ENCODE results near the gene C1QB. TPM values are rescaled to one million over a fixed set of nuclear protein-coding genes. Genes with fewer than 3 reads are reported as not detected.
A peak's percentile ranks its signal among the peaks of the same experiment; 100 is the strongest.

The C1QB gene
- total RNA-seq, 2 donors from 2014 or later: 448 to 884 TPM

DNA sequence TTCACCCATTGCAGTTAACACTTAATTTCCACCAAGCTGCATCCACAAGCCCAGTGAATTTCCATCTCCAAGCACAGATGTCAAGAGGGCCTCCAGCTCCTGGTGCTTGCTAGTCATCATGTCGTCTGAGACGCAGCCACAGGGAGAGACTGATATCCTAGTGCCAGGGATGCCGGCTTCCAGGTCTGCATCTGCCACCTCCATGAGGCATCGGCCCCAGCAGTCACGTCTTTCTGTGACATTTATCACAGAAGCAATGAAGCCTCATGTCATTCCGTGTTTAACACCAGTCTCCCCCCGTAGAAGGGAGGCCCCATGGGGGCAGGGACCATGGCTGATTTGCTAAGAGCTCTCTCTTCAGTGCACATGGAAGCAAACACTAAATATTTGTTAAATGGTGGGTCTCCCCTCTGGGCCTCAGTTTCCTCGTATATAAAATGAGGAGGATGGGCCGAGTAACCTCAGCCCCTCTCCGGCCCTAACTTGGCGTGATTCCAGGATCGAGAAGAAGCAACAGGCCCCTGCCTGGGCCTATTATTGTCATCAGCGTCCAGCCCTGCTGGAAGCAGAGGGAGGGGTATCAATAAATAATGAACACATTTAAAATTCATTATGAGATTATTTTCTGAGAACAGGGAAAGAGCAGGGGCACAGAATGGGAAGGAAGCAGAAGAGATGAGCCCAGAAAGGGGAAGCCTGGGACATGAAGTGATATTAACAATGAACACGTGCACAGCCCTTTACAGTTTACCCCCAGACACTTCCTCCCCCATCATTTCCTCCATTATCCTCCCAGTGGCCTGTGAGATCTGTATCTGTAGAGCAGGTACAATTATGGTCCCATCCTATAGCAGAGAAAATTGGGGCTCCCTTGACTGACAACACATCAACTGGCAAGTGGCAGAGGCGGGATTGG, 837 bp upstream of the C1QB start:
- no peak for ATAC-seq (ENCODE audit: insufficient number of reproducible peaks, low FRiP score, low read depth)
- Histone ChIP-seq H3K4me1 (ENCODE audit: control insufficient read depth in 1 of 2, low read depth in 2 of 2) (no peaks in the 10 kb centered on the region), H3K27me3 (replicated peaks; ENCODE audit: insufficient read depth) (no peaks in the 10 kb centered on the region), H3K9me3 (no peaks in the 10 kb centered on the region), H3K4me3 (no peak overlapping the region), H3K36me3 (no peaks in the 10 kb centered on the region), H3K27ac (no peak overlapping the region)
- no peak for DNase-seq (ENCODE audit: low spot score)
- TF ChIP-seq CTCF (IDR thresholded peaks at IDR 0.05): no peak

DNA sequence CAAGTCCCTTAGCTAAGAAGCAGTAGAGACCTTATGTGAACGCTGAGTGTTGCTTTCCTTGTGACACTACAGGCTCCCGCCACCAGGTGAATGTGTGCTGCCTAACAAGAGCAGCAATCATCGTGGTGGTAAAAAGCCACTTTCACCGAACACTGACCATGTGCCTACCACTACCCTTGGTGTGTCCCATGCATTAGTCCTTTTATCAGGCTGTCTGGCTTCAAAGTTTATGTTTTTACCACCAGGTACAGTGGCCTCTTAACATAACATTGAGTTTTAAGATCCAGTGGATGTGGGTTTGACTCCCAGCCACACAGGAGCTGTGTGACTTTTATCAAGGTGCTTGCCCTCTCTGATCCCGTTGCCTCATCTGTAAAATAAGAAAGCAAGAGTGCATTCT, 1.7 kb downstream of the C1QB start:
- DNase-seq (ENCODE audit: low spot score): no peak
- H3K9me3 ChIP-seq: no peaks in the 10 kb centered on the region
- H3K4me3 ChIP-seq: peak overlapping the region; percentile 59
- no peaks in the 10 kb centered on the region for H3K36me3 ChIP-seq
- H3K4me1 ChIP-seq (ENCODE audit: control insufficient read depth in 1 of 2, low read depth in 2 of 2): no peaks in the 10 kb centered on the region
- TF ChIP-seq CTCF (IDR thresholded peaks at IDR 0.05): no peak
- H3K27me3 ChIP-seq (replicated peaks; ENCODE audit: insufficient read depth): no peaks in the 10 kb centered on the region
- H3K27ac ChIP-seq: no peak overlapping the region
- ATAC-seq (ENCODE audit: insufficient number of reproducible peaks, low FRiP score, low read depth): no peak

DNA sequence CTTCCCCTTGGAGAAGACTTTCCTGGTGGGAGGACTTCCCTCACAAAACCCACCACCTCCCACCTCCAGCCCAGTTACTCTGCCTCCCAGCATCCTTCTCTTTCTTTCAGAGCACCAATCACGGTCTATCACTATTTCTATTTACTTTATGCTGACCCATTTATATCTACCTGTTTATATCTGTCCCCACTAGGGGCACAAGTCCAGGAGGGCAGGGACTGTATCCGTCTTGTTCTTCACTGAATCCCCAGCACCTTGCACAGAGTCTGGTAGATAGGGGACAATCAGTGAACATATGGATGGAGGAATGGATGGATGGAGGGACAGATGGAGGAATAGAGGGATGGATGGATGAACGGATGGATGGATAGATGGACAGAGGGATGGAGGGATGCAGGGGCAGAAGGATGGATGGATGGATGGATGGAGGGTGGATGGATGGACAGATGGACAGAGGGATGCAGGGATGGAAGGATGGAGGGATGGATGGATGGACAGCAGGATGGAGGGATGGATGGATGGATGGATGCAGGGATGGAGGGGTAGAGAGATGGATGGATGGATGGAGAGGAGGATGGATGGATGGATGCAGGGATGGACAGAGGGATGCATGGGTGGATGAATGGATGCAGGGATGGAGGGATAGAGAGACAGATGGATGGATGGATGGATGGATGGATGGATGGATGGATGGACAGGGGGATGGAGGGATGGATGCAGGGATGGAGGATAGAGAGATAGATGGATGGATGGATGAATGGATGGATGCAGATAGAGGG, 5.5 kb downstream of the C1QB start:
- DNase-seq (ENCODE audit: low spot score) (no peak), ATAC-seq (ENCODE audit: insufficient number of reproducible peaks, low FRiP score, low read depth) (no peak)
- H3K9me3 ChIP-seq: no peaks in the 10 kb centered on the region
- H3K27ac ChIP-seq: no peak overlapping the region
- no peaks in the 10 kb centered on the region for H3K27me3 ChIP-seq (replicated peaks; ENCODE audit: insufficient read depth)
- no peak overlapping the region for H3K4me3 ChIP-seq
- TF ChIP-seq CTCF (IDR thresholded peaks at IDR 0.05): no peak
- no peaks in the 10 kb centered on the region for H3K36me3 ChIP-seq
- H3K4me1 ChIP-seq (ENCODE audit: control insufficient read depth in 1 of 2, low read depth in 2 of 2): no peaks in the 10 kb centered on the region

GRCh38 chr1:22660716-22661241, 7.7 kb downstream of the C1QB start:
- Histone ChIP-seq H3K27me3 (replicated peaks; ENCODE audit: insufficient read depth) (no peaks in the 10 kb centered on the region), H3K9me3 (no peaks in the 10 kb centered on the region), H3K27ac (no peak overlapping the region), H3K4me3 (no peak overlapping the region), H3K36me3 (no peaks in the 10 kb centered on the region), H3K4me1 (ENCODE audit: control insufficient read depth in 1 of 2, low read depth in 2 of 2) (no peaks in the 10 kb centered on the region)
- ATAC-seq (ENCODE audit: insufficient number of reproducible peaks, low FRiP score, low read depth): no peak
- no peak for DNase-seq (ENCODE audit: low spot score)
- TF ChIP-seq CTCF (IDR thresholded peaks at IDR 0.05): no peak

DNA sequence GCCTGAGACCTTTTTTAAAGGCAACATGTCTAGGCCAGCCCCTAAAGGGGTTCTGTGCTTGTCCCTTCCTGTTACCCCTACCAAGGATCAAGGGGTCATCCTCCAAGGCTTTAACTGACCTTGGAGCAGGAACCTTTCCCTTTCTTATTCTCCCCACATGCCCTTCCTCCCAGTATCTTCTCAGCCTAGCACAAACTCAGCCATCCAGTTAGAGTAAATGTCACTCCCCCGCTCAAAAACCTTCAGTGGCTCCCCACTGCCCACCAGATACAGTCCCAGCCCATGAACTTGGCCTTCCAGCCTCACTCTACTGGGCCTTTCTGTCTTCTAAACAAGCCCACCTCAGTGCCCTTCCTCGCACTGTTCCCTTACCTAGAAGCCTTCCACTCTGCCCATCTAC, 8.8 kb downstream of the C1QB start:
- Histone ChIP-seq H3K36me3 (no peaks in the 10 kb centered on the region), H3K27me3 (replicated peaks; ENCODE audit: insufficient read depth) (no peaks in the 10 kb centered on the region), H3K27ac (no peak overlapping the region), H3K4me1 (ENCODE audit: control insufficient read depth in 1 of 2, low read depth in 2 of 2) (no peaks in the 10 kb centered on the region), H3K4me3 (no peak overlapping the region), H3K9me3 (no peaks in the 10 kb centered on the region)
- DNase-seq (ENCODE audit: low spot score): no peak
- no peak for TF ChIP-seq CTCF (IDR thresholded peaks at IDR 0.05)
- no peak for ATAC-seq (ENCODE audit: insufficient number of reproducible peaks, low FRiP score, low read depth)
